Hepatic stellate cell (primary cell): ENCODE data around the gene DIPK1A.
A peak's percentile ranks its signal among the peaks of the same experiment; 100 is the strongest.
"Not testable (repeated sequence)": the region's sequence is repeated elsewhere in the genome, so short reads cannot be mapped to it uniquely, and the experiment has no call there.

ENCODE experiments used
- DNase-seq: peaks from one replicate; pipeline ENCODE4 v3.0.0; 2011; ENCODE audit warnings: low spot score

Gene DIPK1A

GRCh38 chr1:92916899-92917298, 44.4 kb downstream of the DIPK1A start:
- no peak for DNase-seq

DNA sequence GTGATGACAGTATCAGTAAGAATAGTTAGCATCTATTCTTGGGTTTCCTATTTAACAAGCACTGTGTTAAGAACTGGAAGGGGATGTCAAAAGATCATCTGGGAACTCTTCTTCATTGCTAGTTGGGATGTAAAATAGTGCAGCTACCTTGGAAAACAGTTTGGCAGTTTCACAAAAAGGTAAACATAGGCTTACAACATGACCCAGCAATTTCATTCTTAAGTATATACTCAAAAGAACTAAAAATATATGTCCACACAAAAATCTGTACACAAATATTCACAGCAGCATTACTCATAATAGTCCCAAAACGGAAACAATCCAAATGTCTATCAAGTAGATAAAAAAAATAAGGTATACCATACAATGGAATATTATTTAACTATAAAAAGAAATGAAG, 45.7 kb downstream of the DIPK1A start:
- DNase-seq = no peak

GRCh38 chr1:92913093-92913819, 48.0 kb downstream of the DIPK1A start:
- no peak for DNase-seq

- DNase-seq = no peak
Observed at GRCh38 chr1:92910081-92910480, 51.2 kb downstream of the DIPK1A start.

DNA sequence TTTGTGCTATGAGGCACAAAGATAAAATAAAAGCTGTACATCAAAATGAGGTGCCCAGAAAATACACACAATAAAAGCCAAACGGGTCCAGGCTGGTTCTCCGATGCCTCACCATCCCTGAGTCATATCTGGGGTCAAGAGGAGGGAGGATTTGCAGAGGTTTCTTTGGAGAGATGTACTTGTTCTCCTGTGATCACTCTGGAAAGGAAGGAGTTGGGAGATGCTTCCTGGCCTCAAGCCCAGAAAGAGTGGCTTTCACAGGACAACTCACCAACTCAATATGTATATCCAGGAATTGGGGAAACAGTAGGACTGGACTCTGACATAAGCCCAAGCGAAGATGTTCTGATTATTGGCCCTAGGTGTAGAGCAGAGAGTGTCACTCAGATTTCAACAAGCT, 51.9 kb downstream of the DIPK1A start:
- peak; percentile 69 for DNase-seq

GRCh38 chr1:92907949-92908684, 53.1 kb downstream of the DIPK1A start:
- DNase-seq = no peak

- no peak for DNase-seq
Observed at GRCh38 chr1:92903765-92904164, 57.5 kb downstream of the DIPK1A start.

GRCh38 chr1:92902406-92902744, 58.9 kb downstream of the DIPK1A start:
- no peak for DNase-seq

DNA sequence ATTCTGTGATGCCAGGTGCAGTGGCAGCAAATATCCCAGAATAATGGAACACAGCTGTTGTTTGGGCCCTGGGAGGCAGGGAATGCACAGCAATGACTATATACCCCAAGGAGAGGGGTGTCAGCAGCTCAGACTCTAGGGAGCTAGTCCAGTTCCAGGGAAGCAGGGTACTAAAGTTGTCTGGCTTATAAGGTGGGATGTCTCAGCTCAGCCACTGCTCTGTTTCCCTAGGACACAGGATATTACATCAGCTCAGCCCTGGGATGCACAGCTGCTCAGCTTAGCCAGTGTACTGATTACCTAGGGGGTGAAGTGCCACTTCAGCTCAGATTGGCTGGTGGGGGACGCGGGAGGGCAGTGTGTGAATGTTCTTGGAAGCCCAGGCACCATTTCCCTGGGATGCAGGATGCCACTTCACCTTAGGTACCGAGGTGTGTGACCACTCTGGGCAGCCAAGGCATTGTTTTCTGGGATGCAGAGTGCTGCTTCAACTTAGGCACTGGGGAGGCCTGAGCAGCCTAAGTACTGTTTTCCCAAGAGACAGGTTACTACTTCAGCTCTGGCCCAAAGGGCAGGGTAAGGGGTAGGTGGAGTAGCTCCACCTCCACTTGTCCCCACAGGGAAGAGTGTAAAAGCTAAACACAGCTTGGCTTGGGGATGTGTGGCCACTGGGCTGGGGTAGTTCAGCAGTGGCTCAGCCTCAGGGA, 59.4 kb downstream of the DIPK1A start:
- no peak for DNase-seq

DNA sequence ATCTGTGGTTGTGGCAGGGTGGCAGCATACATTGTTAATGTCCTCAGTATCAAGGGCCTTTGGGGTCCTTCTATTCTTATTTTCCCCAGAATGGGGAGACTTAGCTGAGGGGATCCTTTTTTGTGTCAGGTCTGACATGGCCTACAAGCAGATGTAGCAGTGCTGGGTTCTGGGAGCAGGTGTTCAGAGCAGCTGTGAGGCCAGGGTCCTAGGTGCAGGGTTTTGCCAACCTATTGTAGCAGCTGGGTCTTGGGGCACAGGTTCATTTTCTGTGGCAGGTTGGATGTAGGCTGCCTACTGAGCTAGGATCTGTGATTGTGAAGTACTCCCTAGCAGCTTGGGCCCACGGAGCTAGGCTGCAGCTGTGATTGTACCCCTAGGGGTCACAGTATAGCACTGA, 60.1 kb downstream of the DIPK1A start:
- DNase-seq = no peak

GRCh38 chr1:92900539-92900938, 60.7 kb downstream of the DIPK1A start:
- no peak for DNase-seq

DNA sequence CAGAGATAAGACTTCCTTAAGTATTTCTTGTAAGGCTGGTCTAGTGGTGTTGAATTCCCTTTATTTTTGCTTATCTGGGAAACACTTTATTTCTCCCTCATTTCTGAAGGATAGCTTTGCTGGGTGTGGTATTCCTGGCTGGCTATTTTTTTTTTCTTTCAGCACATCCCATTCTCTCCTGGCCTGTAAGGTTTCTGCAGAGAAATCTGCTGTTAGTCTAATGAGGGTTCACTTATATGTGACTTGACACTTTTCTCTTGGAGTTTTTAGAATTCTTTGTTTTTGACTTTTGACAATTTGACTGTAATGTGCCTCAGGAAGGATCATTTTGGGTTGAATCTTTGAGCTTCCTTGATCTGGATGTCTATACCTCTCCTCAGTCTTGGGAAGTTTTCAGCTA, 61.5 kb downstream of the DIPK1A start:
- DNase-seq = no peak

DNA sequence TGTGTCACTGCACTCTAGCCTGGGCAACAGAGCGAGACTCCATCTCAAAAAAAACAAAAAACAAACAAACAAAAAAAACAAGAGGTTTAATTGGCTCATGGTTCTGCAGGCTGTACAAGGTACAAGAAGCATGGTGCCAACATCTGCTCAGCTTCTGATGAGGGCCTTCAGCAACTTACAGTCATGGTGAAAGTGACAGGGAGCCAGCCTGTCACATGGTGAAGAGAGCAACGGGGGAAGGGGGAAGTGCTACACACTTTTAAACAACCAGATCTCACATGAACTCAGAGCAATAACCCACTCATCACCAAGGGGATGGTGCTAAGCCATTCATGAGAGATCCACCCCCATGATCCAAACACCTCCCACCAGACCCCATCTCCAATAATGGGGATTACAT, 63.2 kb downstream of the DIPK1A start:
- DNase-seq = not testable (repeated sequence)

GRCh38 chr1:92887465-92887864, 73.8 kb downstream of the DIPK1A start:
- DNase-seq = no peak

GRCh38 chr1:92886886-92887419, 74.3 kb downstream of the DIPK1A start:
- DNase-seq = no peak

- DNase-seq = no peak
Observed at GRCh38 chr1:92884195-92884594, 77.1 kb downstream of the DIPK1A start.

GRCh38 chr1:92883297-92883696, 78.0 kb downstream of the DIPK1A start:
- DNase-seq = no peak

GRCh38 chr1:92882819-92883218, 78.4 kb downstream of the DIPK1A start:
- no peak for DNase-seq

GRCh38 chr1:92881391-92881790, 79.9 kb downstream of the DIPK1A start:
- DNase-seq = no peak

DNA sequence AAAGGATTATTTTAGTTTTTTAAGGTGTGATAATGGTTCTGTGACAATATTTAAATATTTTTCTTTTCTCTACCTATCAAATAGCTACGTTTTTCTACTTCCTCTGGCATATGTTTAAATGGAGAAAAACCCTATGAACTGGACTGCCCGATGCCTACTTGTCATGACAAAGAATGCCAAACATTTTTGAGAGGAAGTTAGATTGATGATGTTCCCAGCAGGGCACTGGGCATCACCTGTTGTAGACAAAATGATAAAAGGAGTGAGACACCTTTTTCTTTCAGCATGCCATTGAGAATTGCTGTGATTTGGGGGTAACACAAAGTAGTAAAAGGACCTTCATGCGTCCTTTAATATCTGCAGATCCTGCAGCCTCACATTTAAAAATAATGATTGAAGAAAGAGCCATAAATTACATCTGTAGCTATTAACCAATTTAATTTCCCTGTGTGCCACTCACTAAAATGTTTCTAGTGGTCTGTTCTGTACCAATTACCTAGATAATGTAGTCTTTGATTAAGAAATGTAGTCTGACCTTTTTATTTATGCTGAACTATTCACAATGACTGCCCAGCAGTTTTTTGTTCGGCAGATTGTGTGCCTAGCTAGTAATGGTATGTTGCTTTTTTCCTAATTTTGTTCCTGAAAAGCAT, 81.8 kb downstream of the DIPK1A start:
- no peak for DNase-seq

- no peak for DNase-seq
Observed at GRCh38 chr1:92877792-92878191, 83.5 kb downstream of the DIPK1A start.

DNA sequence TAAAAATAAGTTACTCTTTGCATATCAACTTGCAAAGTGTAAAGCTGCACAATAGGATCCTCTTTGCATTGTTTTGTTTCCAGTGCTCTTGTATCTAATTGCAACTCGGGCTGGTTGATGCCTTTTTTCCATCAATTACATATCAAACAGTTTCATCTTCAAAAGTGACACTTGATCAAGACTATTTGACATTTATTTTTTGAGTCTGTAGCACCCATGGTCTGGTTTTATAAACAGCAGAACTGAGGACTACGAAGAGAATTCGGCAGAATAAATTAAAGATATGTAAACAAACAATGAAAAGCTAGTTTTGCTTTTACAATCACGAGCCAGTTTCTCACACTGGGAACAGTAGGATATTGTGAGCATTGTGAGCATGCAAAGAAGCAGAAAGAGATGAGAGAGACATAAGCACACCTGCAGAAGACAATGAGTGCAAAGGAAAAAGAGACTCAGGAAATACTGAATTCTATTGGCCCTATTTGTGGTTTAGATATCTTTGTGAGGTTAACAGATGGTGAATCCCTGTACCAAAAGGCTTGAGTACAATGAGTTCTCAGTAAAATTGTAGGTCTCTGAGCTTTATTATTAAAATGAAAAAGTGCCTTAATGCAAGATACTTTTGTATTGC, 84.1 kb downstream of the DIPK1A start:
- no peak for DNase-seq
